Fibroblast of skin of scalp (primary cell): ENCODE results near the gene ZNF613.
"Not testable (repeated sequence)": the region's sequence is repeated elsewhere in the genome, so short reads cannot be mapped to it uniquely, and the experiment has no call there.

ENCODE experiments used
- DNase-seq: peaks from one replicate; pipeline ENCODE4 v3.0.0-alpha.2; 2013

Gene ZNF613

DNA sequence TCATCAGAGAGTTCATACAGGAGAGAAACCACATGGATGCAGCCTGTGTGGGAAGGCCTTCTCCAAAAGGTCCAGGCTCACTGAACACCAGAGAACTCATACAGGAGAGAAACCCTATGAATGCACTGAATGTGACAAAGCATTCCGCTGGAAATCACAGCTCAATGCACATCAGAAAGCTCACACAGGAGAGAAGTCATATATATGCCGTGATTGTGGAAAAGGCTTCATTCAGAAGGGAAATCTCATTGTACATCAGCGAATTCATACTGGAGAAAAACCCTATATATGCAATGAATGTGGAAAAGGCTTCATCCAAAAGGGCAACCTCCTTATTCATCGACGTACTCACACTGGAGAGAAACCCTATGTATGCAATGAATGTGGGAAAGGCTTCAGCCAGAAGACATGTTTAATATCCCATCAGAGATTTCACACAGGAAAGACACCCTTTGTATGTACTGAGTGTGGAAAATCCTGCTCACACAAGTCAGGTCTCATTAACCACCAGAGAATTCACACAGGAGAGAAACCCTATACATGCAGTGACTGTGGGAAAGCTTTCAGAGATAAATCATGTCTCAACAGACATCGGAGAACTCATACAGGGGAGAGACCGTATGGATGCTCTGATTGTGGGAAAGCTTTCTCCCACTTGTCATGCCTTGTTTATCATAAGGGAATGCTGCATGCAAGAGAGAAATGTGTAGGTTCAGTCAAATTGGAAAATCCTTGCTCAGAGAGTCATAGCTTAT is 17.7 kb downstream of the ZNF613 start:
- DNase-seq = no peak

DNA sequence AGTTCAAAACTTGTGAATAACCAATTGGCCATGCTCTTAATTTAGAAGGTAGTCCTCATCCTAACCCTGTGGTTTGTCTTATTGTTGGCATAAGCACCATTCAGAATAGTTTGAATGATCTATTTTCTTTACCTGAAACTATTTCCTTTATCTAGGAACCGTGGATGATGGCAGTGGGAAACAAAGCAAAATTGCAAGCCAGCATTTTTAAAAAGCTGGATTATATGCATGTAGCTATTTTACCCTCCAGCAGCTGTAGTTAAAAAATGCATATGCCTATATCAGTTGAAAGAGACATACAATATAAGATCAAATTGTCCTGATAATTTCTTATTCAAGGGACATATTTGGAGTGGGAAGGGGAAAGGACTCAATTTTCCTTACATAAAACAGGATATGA is 19.3 kb downstream of the ZNF613 start:
- DNase-seq = no peak

GRCh38 chr19:51948975-51949374 is 21.7 kb downstream of the ZNF613 start:
- peak; percentile 37 for DNase-seq

DNA sequence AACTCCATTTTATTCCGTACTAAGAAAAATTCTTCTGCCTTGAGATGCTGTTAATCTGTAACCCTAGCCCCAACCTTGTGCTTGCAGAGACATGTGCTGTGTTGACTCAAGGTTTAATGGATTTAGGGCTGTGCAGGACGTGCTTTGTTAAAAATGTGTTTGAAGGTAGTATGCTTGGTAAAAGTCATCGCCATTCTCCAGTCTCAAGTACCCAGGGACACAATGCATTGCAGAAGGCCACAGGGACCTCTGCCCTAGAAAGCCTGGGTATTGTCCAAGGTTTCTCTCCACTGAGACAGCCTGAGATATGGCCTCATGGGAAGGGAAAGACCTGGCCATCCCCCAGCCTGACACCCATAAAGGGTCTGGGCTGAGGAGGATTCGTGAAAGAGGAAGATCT is 30.6 kb downstream of the ZNF613 start:
- not testable (repeated sequence) for DNase-seq

- DNase-seq = no peak
Measured at GRCh38 chr19:51959791-51960190, 32.5 kb downstream of the ZNF613 start.

- DNase-seq = not testable (repeated sequence)
Measured at GRCh38 chr19:51960621-51961233, 33.5 kb downstream of the ZNF613 start.

GRCh38 chr19:51965583-51965982 is 38.3 kb downstream of the ZNF613 start:
- no peak for DNase-seq

DNA sequence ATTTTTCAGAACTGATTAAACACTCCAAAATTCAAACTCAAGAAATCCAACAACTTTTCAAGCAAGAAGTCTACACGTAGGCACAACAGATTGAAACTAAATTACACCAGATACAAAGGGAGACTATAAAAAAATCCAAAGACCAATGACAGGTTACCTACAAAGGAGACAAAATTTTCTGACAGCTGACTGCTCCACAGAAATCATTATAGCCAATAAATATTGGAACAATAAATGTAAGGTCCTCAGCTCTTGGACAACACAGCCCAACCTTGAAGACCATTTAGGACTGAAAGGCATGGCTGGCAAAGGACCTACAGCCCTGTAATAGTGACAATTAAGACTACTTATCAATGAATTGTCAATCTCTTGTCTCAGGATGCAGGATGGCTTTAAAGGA is 43.4 kb downstream of the ZNF613 start:
- DNase-seq = no peak

GRCh38 chr19:51971624-51972023 is 44.4 kb downstream of the ZNF613 start:
- peak; percentile 29 for DNase-seq

DNA sequence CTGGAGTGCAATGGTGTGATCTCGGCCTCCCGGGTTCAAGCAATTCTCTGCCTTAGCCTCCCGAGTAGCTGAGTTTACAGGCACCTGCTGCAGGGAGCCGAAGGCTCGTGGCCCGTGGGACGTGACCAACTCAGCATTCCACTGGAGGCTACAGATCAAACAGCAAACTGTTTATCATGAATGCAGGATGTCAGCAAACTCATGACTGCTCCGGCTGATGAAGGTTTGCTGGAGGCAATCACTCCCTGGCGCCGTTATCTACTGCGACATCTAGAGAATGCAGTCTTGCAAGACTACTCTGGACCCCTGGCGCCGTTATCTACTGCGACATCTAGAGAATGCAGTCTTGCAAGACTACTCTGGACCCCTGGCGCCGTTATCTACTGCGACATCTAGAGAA is 48.5 kb downstream of the ZNF613 start:
- not testable (repeated sequence) for DNase-seq

DNA sequence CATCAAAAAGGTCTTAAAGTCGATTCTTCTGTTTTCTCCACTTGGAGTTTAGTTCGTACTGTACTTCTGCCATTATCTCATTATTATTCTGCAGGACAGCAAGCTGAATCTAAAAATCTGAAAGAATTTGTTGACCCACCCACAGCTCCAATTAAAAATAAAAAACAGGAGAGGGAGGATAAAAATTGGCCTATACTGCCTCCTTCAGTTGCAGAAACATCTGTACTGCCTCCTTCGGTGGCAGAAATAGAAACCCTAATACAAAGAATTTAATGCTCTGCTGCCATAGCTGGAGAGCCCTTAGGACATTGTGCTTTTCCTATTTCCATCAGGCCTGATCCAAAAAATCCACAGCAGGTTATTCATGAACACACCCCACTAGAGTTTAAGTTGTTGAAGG is 49.6 kb downstream of the ZNF613 start:
- DNase-seq = no peak

GRCh38 chr19:51977346-51977745 is 50.1 kb downstream of the ZNF613 start:
- DNase-seq = no peak

GRCh38 chr19:51978882-51979281 is 51.6 kb downstream of the ZNF613 start:
- DNase-seq = no peak

DNA sequence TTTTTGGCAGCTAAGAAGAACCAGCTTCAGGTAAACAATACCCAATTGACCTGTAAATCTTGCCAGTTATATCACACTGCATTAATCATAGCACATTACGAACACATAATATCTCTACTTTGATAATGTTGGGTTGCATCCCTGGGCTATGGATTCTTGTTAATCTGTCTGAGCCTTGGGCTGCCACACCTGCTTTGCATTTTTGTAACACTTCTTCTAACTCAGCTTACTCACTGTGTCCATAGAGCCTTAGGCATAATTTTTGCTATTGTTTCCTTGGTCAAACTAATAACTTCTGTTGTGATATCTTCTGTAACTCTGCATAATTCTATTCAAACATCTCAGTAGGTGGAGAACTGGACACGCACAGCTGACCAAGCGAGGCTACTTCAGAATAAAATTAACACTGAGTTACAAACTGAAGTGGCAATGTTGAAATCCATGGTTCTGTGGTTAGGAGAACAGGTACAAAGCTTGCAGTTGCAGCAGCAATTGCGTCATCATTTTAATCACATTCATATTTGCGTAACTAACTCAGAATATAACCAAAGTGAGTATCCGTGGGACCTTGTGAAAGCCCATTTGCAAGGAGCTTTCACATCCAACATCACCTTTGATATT is 53.0 kb downstream of the ZNF613 start:
- DNase-seq = no peak

DNA sequence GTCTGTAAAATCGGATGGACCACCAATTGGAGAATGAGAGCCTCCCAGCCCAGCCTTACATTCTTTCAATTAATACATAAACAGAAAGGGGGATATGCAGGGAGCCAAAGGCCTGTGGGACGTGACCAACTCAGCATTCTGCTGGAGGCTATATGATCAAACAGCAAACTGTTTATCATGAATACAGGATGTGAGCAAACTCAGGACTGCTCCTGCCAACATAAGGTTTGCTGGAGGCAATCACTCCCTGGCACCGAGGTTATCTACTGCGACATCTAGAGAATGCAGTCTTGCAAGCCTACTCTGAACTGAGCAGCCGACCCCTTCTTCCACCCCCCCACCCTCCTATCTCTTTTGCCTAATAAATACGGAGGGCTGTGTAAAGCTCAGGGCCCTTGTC is 53.7 kb downstream of the ZNF613 start:
- DNase-seq = not testable (repeated sequence)

DNA sequence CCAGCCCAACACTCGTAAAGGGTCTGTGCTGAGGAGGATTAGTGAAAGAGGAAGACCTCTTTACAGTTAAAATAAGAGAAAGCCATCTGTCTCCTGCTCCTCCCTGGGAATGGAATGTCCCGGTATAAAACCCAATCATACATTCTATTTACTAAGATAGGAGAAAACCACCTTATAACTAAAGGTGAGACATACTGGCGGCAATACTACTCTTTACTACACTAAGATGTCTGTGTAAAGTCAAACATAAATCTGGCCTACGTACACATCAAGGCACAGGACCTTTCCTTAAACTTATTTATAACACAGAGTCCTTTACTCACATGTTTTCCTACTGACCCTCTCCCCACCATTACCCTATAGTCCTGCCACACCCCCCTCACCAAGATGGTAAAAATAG is 56.1 kb downstream of the ZNF613 start:
- no peak for DNase-seq

- peak; percentile 96 for DNase-seq
Measured at GRCh38 chr19:51986309-51987291, 59.3 kb downstream of the ZNF613 start, which contains the start of gene ZNF350. Gene ZNF350, minus strand, starts transcription at chr19:51986840. Its CDS starts 12,480 bp downstream, at chr19:51974360.

DNA sequence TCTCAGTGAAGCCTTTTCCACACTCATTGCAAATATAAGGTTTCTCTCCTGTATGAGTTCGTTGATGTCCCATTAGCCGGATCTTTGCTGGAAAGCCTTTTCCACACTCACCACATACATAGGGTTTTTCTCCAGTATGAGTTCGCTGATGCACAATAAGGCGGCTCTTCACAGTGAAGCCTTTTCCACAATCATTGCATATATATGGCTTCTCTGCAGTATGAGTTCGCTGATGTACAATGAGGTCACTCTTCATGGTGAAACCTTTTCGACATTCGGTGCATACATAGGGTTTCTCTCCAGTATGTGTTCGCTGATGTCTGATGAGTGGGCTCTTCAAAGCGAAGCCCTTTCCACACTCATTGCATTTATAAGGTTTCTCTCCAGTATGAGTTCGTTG is 66.2 kb downstream of the ZNF613 start:
- no peak for DNase-seq

DNA sequence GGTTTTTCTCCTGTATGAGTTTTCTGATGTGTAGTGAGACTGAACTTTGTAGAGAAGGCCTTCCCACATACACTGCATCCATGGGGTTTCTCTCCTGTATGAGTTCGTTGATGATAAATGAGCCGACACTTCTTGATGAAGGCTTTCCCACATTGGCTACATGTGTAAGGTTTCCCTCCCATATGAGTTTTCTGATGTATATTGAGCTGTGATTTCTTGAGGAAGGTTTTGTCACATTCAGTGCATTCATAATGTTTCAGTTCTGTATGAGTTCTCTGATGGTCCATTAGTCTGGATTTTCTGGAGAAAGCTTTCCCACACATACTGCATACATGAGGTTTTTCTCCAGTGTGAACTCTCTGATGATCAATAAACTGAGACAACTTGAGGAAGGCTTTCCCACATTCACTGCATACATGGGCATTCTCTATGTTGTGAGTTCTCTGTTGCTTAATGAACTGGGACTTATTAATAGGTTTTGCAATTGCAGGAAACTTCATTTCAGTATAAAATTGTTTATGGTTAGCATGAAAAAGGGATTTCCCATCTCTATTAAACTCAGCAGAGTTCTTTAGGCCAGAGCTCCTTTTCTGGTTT is 66.9 kb downstream of the ZNF613 start:
- DNase-seq = no peak
